Effector memory CD4-positive, alpha-beta T cell (primary cell): Measurements from ENCODE around the gene SOSTDC1.
"Not testable (repeated sequence)": the region's sequence is repeated elsewhere in the genome, so short reads cannot be mapped to it uniquely, and the experiment has no call there.

Source experiments
- DNase-seq, 3 donors: peaks; one replicate each; pipeline ENCODE4 v3.0.0-alpha.2; 2020
- H3K27ac ChIP-seq: 2 replicates; pipeline ENCODE4 v1.7.0; 2013; ENCODE audit warnings: mild to moderate bottlenecking, low read length, moderate library complexity; ENCODE audit not compliant: insufficient read depth, poor library complexity, severe bottlenecking
- H3K27me3 ChIP-seq: replicated peaks from 2 replicates; pipeline ENCODE4 v1.7.0; 2013; ENCODE audit warnings: mild to moderate bottlenecking, low read length; ENCODE audit not compliant: insufficient read depth, control insufficient read depth, poor library complexity, severe bottlenecking
- H3K36me3 ChIP-seq: 2 replicates; pipeline ENCODE4 v1.7.0; 2013; ENCODE audit warnings: mild to moderate bottlenecking, low read length, moderate library complexity; ENCODE audit not compliant: control insufficient read depth, insufficient read depth
- H3K4me1 ChIP-seq: 2 replicates; pipeline ENCODE4 v1.7.0; 2013; ENCODE audit warnings: low read length, mild to moderate bottlenecking; ENCODE audit not compliant: control insufficient read depth, insufficient read depth, poor library complexity, severe bottlenecking
- H3K4me3 ChIP-seq: 2 replicates; pipeline ENCODE4 v1.7.0; 2013; ENCODE audit warnings: low read length, low read depth, mild to moderate bottlenecking; ENCODE audit not compliant: insufficient read depth, poor library complexity, severe bottlenecking
- H3K9me3 ChIP-seq: 2 replicates; pipeline ENCODE4 v1.7.0; 2013; ENCODE audit warnings: mild to moderate bottlenecking, low read length, moderate library complexity; ENCODE audit not compliant: control insufficient read depth

The SOSTDC1 gene

GRCh38 chr7:16463949-16464715 lies 1.4 kb downstream of the SOSTDC1 start:
- Histone ChIP-seq H3K27ac (no peak overlapping the region), H3K36me3 (no peaks in the 10 kb centered on the region), H3K4me3 (no peak overlapping the region), H3K27me3 (no peaks in the 10 kb centered on the region), H3K4me1 (no peaks in the 10 kb centered on the region), H3K9me3 (no peaks in the 10 kb centered on the region)
- no peak for DNase-seq

GRCh38 chr7:16463520-16463919 lies 2.0 kb downstream of the SOSTDC1 start:
- no peak for DNase-seq
- H3K4me3 ChIP-seq, result no peak overlapping the region

GRCh38 chr7:16462431-16462889 lies 3.1 kb downstream of the SOSTDC1 start:
- no peaks in the 10 kb centered on the region for H3K9me3 ChIP-seq
- DNase-seq, result no peak
- H3K27ac ChIP-seq, result no peak overlapping the region
- H3K36me3 ChIP-seq, result no peaks in the 10 kb centered on the region
- no peaks in the 10 kb centered on the region for H3K27me3 ChIP-seq
- no peaks in the 10 kb centered on the region for H3K4me1 ChIP-seq
- H3K4me3 ChIP-seq, result no peak overlapping the region

More at GRCh38 chr7:16463520-16463919, 2.0 kb downstream of the SOSTDC1 start:
- Histone ChIP-seq H3K4me1 (no peaks in the 10 kb centered on the region), H3K9me3 (no peaks in the 10 kb centered on the region), H3K27ac (no peak overlapping the region), H3K27me3 (no peaks in the 10 kb centered on the region), H3K36me3 (no peaks in the 10 kb centered on the region)

- Histone ChIP-seq H3K36me3 (no peaks in the 10 kb centered on the region), H3K4me3 (no peak overlapping the region), H3K4me1 (no peaks in the 10 kb centered on the region), H3K27ac (no peak overlapping the region), H3K27me3 (no peaks in the 10 kb centered on the region), H3K9me3 (no peaks in the 10 kb centered on the region)
- no peak for DNase-seq
These were observed 4.6 kb downstream of the SOSTDC1 start for GRCh38 chr7:16460789-16461493.

- H3K27ac ChIP-seq, H3K4me1 ChIP-seq, H3K36me3 ChIP-seq, DNase-seq, H3K9me3 ChIP-seq, H3K4me3 ChIP-seq, H3K27me3 ChIP-seq: not testable (repeated sequence)
These were observed 9.2 kb downstream of the SOSTDC1 start for GRCh38 chr7:16456303-16456702.

GRCh38 chr7:16455591-16455990 lies 9.9 kb downstream of the SOSTDC1 start:
- no peak for DNase-seq
- Histone ChIP-seq H3K36me3 (no peaks in the 10 kb centered on the region), H3K4me3 (no peak overlapping the region), H3K9me3 (no peaks in the 10 kb centered on the region), H3K27me3 (no peaks in the 10 kb centered on the region), H3K4me1 (no peaks in the 10 kb centered on the region), H3K27ac (no peak overlapping the region)

- Histone ChIP-seq H3K4me3 (no peak overlapping the region), H3K9me3 (no peaks in the 10 kb centered on the region), H3K27ac (no peak overlapping the region), H3K4me1 (no peaks in the 10 kb centered on the region), H3K27me3 (no peaks in the 10 kb centered on the region), H3K36me3 (no peaks in the 10 kb centered on the region)
- DNase-seq, result no peak
These were observed 15.2 kb downstream of the SOSTDC1 start for GRCh38 chr7:16450366-16450765.

GRCh38 chr7:16447876-16448275 lies 17.7 kb downstream of the SOSTDC1 start:
- no peak for DNase-seq
- no peaks in the 10 kb centered on the region for H3K9me3 ChIP-seq
- H3K4me1 ChIP-seq, result no peaks in the 10 kb centered on the region
- no peak overlapping the region for H3K27ac ChIP-seq
- no peak overlapping the region for H3K4me3 ChIP-seq
- H3K27me3 ChIP-seq, result no peaks in the 10 kb centered on the region
- H3K36me3 ChIP-seq, result no peaks in the 10 kb centered on the region

GRCh38 chr7:16446508-16446907 lies 19.0 kb downstream of the SOSTDC1 start:
- H3K36me3 ChIP-seq, result no peaks in the 10 kb centered on the region
- H3K27ac ChIP-seq, result no peak overlapping the region
- H3K9me3 ChIP-seq, result no peaks in the 10 kb centered on the region
- no peaks in the 10 kb centered on the region for H3K4me1 ChIP-seq
- H3K4me3 ChIP-seq, result no peak overlapping the region
- H3K27me3 ChIP-seq, result no peaks in the 10 kb centered on the region
- no peak for DNase-seq

- not testable (repeated sequence) for H3K36me3 ChIP-seq, DNase-seq
These were observed 21.7 kb downstream of the SOSTDC1 start for GRCh38 chr7:16443871-16444270.

More at GRCh38 chr7:16443871-16444270, 21.7 kb downstream of the SOSTDC1 start:
- H3K4me1 ChIP-seq, H3K27ac ChIP-seq, H3K4me3 ChIP-seq, H3K9me3 ChIP-seq, H3K27me3 ChIP-seq: not testable (repeated sequence)
